NK-92 (cell line): ENCODE data around the gene FOXC2.

Source experiments
- DNase-seq: peaks from one replicate; lab custom pipeline; 2025; ENCODE audit not compliant: unreplicated experiment; lab: John Stamatoyannopoulos, UW

The FOXC2 gene

GRCh38 chr16:86554917-86555703 lies 11.5 kb upstream of the FOXC2 start, which contains the start of gene MTHFSD:
Gene MTHFSD, minus strand, starts transcription at chr16:86555235. Its CDS starts 51 bp downstream, at chr16:86555184.
- peak; percentile 55 for DNase-seq

GRCh38 chr16:86555704-86556075 lies 10.9 kb upstream of the FOXC2 start:
- DNase-seq, result no peak

GRCh38 chr16:86556576-86556975 lies 10.1 kb upstream of the FOXC2 start:
- no peak for DNase-seq

- no peak for DNase-seq
Observed at GRCh38 chr16:86557587-86557986, 9.0 kb upstream of the FOXC2 start.

GRCh38 chr16:86558355-86559193 lies 8.1 kb upstream of the FOXC2 start:
- DNase-seq, result no peak

- no peak for DNase-seq
Observed at GRCh38 chr16:86559802-86560305, 6.8 kb upstream of the FOXC2 start.

GRCh38 chr16:86562356-86562755 lies 4.3 kb upstream of the FOXC2 start:
- no peak for DNase-seq

- DNase-seq, result peak; percentile 43
Observed at GRCh38 chr16:86563469-86564345, 2.9 kb upstream of the FOXC2 start.

GRCh38 chr16:86565181-86565631 lies 1.4 kb upstream of the FOXC2 start:
- no peak for DNase-seq

- DNase-seq, result no peak
Observed at GRCh38 chr16:86565644-86566511, 751 bp upstream of the FOXC2 start.

GRCh38 chr16:86566966-86567700 lies 504 bp downstream of the FOXC2 start:
- DNase-seq, result no peak

- DNase-seq, result no peak
Observed at GRCh38 chr16:86567701-86568581, 1.3 kb downstream of the FOXC2 start.

GRCh38 chr16:86568677-86569623 lies 2.3 kb downstream of the FOXC2 start:
- no peak for DNase-seq

GRCh38 chr16:86569701-86570447 lies 3.2 kb downstream of the FOXC2 start:
- no peak for DNase-seq

GRCh38 chr16:86570558-86571529 lies 4.2 kb downstream of the FOXC2 start:
- DNase-seq, result no peak
